GM18909 (cell line): ENCODE measurements around the gene REXO4.
"Not testable (repeated sequence)": the region's sequence is repeated elsewhere in the genome, so short reads cannot be mapped to it uniquely, and the experiment has no call there.

ENCODE experiments used
- ATAC-seq: cut with Tn5 transposase; IDR thresholded peaks from one replicate; pipeline ENCODE4 v1.9.1; 2021; ENCODE audit warnings: mild to moderate bottlenecking; ENCODE audit not compliant: unreplicated experiment, poor library complexity

Gene REXO4

GRCh38 chr9:133421615-133422542 is 4.1 kb upstream of the REXO4 start, which contains the start of gene ADAMTS13:
TSS of gene ADAMTS13 (plus strand) at chr9:133422367. CDS start at chr9:133422444, 77 bp downstream.
- peak; percentile 39 for ATAC-seq

- ATAC-seq, result no peak
These were observed 2.6 kb upstream of the REXO4 start for GRCh38 chr9:133420392-133420827.

GRCh38 chr9:133419005-133419404 is 1.2 kb upstream of the REXO4 start:
- ATAC-seq, result no peak

GRCh38 chr9:133415170-133415569 is 2.6 kb downstream of the REXO4 start:
- no peak for ATAC-seq

GRCh38 chr9:133408042-133408441 is 9.8 kb downstream of the REXO4 start:
- ATAC-seq, result no peak

GRCh38 chr9:133406480-133407307 is 11.1 kb downstream of the REXO4 start:
- peak; percentile 48 for ATAC-seq

GRCh38 chr9:133405508-133406438 is 12.0 kb downstream of the REXO4 start:
- no peak for ATAC-seq

- ATAC-seq, result no peak
These were observed 13.3 kb downstream of the REXO4 start for GRCh38 chr9:133404454-133405002.

- ATAC-seq, result no peak
These were observed 13.9 kb downstream of the REXO4 start for GRCh38 chr9:133403766-133404453.

GRCh38 chr9:133402689-133403088 is 15.1 kb downstream of the REXO4 start:
- no peak for ATAC-seq

- ATAC-seq, result no peak
These were observed 16.2 kb downstream of the REXO4 start for GRCh38 chr9:133401588-133401987.

- no peak for ATAC-seq
These were observed 17.5 kb downstream of the REXO4 start for GRCh38 chr9:133400292-133400691.

GRCh38 chr9:133397895-133398294 is 19.9 kb downstream of the REXO4 start:
- ATAC-seq, result no peak

- no peak for ATAC-seq
These were observed 20.4 kb downstream of the REXO4 start for GRCh38 chr9:133397370-133397769.

- ATAC-seq, result no peak
These were observed 20.9 kb downstream of the REXO4 start for GRCh38 chr9:133396952-133397351.

- ATAC-seq, result no peak
These were observed 23.0 kb downstream of the REXO4 start for GRCh38 chr9:133394687-133395271.

- no peak for ATAC-seq
These were observed 24.4 kb downstream of the REXO4 start for GRCh38 chr9:133393399-133393798.

- ATAC-seq, result not testable (repeated sequence)
These were observed 25.5 kb downstream of the REXO4 start for GRCh38 chr9:133392308-133392707.

- not testable (repeated sequence) for ATAC-seq
These were observed 26.4 kb downstream of the REXO4 start for GRCh38 chr9:133391449-133391848.
